ENCODE results near the gene NASP.

DNA sequence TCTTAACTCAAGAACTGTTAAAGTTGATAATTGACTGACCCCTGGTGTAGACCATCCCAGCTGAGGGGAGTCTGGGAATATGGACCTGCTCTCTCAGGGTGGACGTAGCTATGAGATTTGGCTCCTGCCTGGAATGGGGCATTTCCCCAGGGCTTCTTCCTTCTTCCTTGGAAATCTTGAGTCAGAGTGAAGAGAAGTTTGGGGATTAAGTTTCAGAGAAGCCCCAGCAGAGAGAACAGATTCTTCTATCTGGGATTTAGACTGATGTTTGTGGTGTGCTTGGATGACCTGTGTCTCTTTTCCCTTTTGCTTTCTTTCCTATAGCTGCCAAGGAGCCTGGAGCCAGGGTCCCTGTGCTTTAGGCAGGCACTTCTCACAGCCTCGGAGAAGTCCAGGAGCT, 20.0 kb upstream of the NASP start:
- TF ChIP-seq POLR2AphosphoS5 (IDR thresholded peaks at IDR 0.05) (no peak), POLR2A (IDR thresholded peaks at IDR 0.05) (no peak)
- TF ChIP-seq, protein P1, sequence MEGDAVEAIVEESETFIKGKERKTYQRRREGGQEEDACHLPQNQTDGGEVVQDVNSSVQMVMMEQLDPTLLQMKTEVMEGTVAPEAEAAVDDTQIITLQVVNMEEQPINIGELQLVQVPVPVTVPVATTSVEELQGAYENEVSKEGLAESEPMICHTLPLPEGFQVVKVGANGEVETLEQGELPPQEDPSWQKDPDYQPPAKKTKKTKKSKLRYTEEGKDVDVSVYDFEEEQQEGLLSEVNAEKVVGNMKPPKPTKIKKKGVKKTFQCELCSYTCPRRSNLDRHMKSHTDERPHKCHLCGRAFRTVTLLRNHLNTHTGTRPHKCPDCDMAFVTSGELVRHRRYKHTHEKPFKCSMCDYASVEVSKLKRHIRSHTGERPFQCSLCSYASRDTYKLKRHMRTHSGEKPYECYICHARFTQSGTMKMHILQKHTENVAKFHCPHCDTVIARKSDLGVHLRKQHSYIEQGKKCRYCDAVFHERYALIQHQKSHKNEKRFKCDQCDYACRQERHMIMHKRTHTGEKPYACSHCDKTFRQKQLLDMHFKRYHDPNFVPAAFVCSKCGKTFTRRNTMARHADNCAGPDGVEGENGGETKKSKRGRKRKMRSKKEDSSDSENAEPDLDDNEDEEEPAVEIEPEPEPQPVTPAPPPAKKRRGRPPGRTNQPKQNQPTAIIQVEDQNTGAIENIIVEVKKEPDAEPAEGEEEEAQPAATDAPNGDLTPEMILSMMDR (IDR thresholded peaks at IDR 0.05) = no peak

Measured in gastroesophageal sphincter (tissue), 3 donors.